GM06990 (cell line): ENCODE results near the gene GIGYF1.

ENCODE experiments used
- DNase-seq: peaks from one replicate; pipeline ENCODE4 v3.0.0-alpha.2; 2011; ENCODE audit not compliant: insufficient read length; ENCODE audit errors: extremely low read depth
- H3K27me3 ChIP-seq: replicated peaks from 2 replicates; pipeline ENCODE4 v1.6.0; 2011; ENCODE audit warnings: low read length; ENCODE audit not compliant: control insufficient read depth, insufficient read depth
- H3K36me3 ChIP-seq: 2 replicates; pipeline ENCODE4 v1.5.1; 2011; ENCODE audit warnings: low read length; ENCODE audit not compliant: control insufficient read depth, insufficient read depth
- H3K4me3 ChIP-seq: replicated peaks from 2 replicates; pipeline ENCODE4 v1.5.1; 2011; ENCODE audit warnings: low read depth, mild to moderate bottlenecking, control low read depth, low read length
- TF ChIP-seq, protein P1 (sequence below): IDR thresholded peaks from 2 replicates; pipeline ENCODE4 v1.5.1; 2011; ENCODE audit warnings: low read length, control low read depth, mild to moderate bottlenecking, inconsistent platforms; ENCODE audit not compliant: insufficient read depth, poor library complexity, severe bottlenecking

GIGYF1 gene, protein sequence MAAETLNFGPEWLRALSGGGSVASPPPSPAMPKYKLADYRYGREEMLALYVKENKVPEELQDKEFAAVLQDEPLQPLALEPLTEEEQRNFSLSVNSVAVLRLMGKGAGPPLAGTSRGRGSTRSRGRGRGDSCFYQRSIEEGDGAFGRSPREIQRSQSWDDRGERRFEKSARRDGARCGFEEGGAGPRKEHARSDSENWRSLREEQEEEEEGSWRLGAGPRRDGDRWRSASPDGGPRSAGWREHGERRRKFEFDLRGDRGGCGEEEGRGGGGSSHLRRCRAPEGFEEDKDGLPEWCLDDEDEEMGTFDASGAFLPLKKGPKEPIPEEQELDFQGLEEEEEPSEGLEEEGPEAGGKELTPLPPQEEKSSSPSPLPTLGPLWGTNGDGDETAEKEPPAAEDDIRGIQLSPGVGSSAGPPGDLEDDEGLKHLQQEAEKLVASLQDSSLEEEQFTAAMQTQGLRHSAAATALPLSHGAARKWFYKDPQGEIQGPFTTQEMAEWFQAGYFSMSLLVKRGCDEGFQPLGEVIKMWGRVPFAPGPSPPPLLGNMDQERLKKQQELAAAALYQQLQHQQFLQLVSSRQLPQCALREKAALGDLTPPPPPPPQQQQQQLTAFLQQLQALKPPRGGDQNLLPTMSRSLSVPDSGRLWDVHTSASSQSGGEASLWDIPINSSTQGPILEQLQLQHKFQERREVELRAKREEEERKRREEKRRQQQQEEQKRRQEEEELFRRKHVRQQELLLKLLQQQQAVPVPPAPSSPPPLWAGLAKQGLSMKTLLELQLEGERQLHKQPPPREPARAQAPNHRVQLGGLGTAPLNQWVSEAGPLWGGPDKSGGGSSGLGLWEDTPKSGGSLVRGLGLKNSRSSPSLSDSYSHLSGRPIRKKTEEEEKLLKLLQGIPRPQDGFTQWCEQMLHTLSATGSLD (N-terminal part only)

DNA sequence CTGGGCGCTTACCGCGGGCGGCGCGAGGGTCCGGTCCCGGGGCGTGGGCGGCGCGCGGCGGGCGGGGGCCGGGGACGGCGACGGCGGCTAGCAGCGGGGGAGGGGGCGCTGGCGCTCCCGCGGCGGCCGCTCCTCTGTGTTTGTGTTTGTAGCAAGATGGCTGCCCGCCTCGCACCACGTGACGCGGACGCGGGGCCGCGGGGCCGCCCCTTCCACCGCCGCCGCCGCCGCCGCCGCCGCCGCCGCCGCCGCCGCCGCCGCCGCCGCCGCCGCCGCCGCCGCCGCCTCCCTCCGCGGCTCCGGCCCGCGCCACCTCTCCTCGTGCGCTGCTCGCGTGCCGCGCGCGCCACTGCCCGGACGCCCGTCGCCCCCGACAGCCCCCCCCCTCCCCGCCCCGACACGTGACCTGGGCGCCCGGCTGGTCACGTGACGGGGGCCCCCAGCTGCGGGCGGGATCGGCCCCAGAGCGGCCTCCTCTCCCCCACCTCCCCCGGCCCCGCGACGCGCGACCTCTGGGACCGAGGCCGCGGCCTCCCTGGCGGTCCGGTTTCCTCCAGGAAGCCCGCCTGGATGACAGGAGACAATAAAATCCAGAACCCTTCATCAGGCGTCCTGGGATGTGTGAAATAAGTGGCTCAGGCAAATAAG, at the start of gene GIGYF1:
Gene GIGYF1, minus strand, starts transcription at position 153 of the 648 bp plus-strand sequence. CDS start 6,012 bp downstream, outside the sequence.
- DNase-seq = peak; percentile 81
- Histone ChIP-seq H3K36me3 (peaks cover 2% of the 10 kb centered on the region; the same call in 1 of the 2 replicates), H3K27me3 (no peaks in the 10 kb centered on the region), H3K4me3 (peak within 1 kb of the TSS; percentile 73)
- TF ChIP-seq, protein P1, sequence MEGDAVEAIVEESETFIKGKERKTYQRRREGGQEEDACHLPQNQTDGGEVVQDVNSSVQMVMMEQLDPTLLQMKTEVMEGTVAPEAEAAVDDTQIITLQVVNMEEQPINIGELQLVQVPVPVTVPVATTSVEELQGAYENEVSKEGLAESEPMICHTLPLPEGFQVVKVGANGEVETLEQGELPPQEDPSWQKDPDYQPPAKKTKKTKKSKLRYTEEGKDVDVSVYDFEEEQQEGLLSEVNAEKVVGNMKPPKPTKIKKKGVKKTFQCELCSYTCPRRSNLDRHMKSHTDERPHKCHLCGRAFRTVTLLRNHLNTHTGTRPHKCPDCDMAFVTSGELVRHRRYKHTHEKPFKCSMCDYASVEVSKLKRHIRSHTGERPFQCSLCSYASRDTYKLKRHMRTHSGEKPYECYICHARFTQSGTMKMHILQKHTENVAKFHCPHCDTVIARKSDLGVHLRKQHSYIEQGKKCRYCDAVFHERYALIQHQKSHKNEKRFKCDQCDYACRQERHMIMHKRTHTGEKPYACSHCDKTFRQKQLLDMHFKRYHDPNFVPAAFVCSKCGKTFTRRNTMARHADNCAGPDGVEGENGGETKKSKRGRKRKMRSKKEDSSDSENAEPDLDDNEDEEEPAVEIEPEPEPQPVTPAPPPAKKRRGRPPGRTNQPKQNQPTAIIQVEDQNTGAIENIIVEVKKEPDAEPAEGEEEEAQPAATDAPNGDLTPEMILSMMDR = no peak

DNA sequence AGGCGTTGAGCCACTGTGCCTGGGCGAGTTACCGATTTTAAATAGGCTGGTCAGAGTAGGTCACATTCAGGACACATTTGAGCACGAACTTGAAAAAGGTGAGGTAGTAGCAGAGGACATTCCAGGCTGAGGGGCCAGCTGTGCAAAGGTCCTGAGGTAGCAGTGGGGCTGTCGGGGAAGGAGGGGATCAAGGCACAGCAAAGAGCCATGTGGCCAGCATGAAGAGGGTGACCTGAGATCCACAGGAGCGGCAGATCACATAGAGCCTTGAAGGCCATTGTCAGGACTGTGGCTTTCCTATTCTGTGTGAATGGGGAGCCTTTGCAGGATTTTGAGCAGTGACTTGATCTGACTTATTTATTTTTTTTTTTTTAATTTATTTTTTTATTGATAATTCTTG, 45.9 kb upstream of the GIGYF1 start:
- DNase-seq = no peak
- Histone ChIP-seq H3K36me3 (no peaks in the 10 kb centered on the region), H3K27me3 (no peaks in the 10 kb centered on the region), H3K4me3 (no peak overlapping the region)
- TF ChIP-seq, protein P1 = no peak

DNA sequence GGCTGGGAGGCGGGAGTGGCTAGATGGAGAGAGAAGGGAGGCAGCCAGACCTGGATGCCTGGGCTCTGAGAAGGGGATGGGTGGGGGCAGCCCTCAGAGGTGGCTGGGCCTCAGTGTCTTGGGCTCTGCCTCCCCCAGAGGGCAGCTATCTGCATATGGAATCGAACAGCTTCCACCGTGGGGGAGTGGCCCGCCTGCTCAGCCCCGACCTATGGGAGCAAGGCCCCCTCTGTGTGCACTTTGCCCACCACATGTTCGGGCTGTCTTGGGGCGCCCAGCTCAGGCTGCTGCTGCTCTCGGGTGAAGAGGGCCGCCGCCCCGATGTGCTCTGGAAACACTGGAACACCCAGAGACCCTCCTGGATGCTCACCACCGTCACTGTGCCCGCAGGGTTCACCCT, 42.6 kb upstream of the GIGYF1 start:
- Histone ChIP-seq H3K4me3 (no peak overlapping the region), H3K36me3 (no peaks in the 10 kb centered on the region), H3K27me3 (no peaks in the 10 kb centered on the region)
- no peak for DNase-seq
- TF ChIP-seq, protein P1 = no peak

- TF ChIP-seq, protein P1 = no peak
- Histone ChIP-seq H3K4me3 (no peak overlapping the region), H3K27me3 (no peaks in the 10 kb centered on the region), H3K36me3 (no peaks in the 10 kb centered on the region)
- DNase-seq = no peak
These were observed 41.7 kb upstream of the GIGYF1 start for GRCh38 chr7:100735730-100736129.

- TF ChIP-seq, protein P1 = no peak
- Histone ChIP-seq H3K27me3 (no peaks in the 10 kb centered on the region), H3K4me3 (no peak overlapping the region), H3K36me3 (no peaks in the 10 kb centered on the region)
- no peak for DNase-seq
These were observed 38.0 kb upstream of the GIGYF1 start for GRCh38 chr7:100731937-100732636.
